ENCODE data around the gene ALDOC. TPM values are rescaled to one million over a fixed set of nuclear protein-coding genes. Genes with fewer than 3 reads are reported as not detected.

ALDOC gene
- total and polyA plus RNA-seq, 2 experiments from 2014 or later, result 33.5 to 157 TPM

- TF ChIP-seq REST (IDR thresholded peaks at IDR 0.05; ENCODE audit: unreplicated experiment) (no peak), STAT1 (IDR thresholded peaks at IDR 0.05; ENCODE audit: unreplicated experiment) (no peak)
These were observed 50.3 kb downstream of the ALDOC start (continued) for GRCh38 chr17:28526381-28526780.

GRCh38 chr17:28524476-28525424 is 51.9 kb downstream of the ALDOC start:
- Histone ChIP-seq H2AFZ (no peak overlapping the region), H3K27ac (ENCODE audit: low read depth) (no peak overlapping the region), H3K36me3 (ENCODE audit: insufficient read depth) (no peaks in the 10 kb centered on the region), H3F3A (replicated peaks; ENCODE audit: low read depth) (no peaks in the 10 kb centered on the region), H3K27me3 (ENCODE audit: insufficient read depth) (no peaks in the 10 kb centered on the region), H3K79me2 (replicated peaks; ENCODE audit: insufficient read depth) (no peaks in the 10 kb centered on the region), H3K9me2 (ENCODE audit: insufficient read depth) (no peaks in the 10 kb centered on the region), H3K4me1 (ENCODE audit: insufficient read depth) (no peaks in the 10 kb centered on the region), H4K20me1 (replicated peaks; ENCODE audit: insufficient read depth) (no peaks in the 10 kb centered on the region), H3K4me3 (no peak overlapping the region), H3K4me2 (no peak overlapping the region)
- peaks cover 3% of the 10 kb centered on the region; the same call in 2 of the 3 replicates for H3K4me1 Mint-ChIP-seq
- no peak for ATAC-seq
- H3K9me3 Mint-ChIP-seq, result no peaks in the 10 kb centered on the region; the same call in 2 of the 3 replicates
- H3K36me3 Mint-ChIP-seq (ENCODE audit: low read depth), result no peaks in the 10 kb centered on the region; the same call in 2 of the 3 replicates
- H3K4me3 Mint-ChIP-seq, result no peak overlapping the region
- H3K27ac Mint-ChIP-seq, result no peak overlapping the region
- H3K27me3 Mint-ChIP-seq (ENCODE audit: insufficient read depth, low read depth, poor library complexity), result peaks cover 24% of the 10 kb centered on the region
- DNase-seq (ENCODE audit: low spot score), result no peak
- TF ChIP-seq EZH2 (IDR thresholded peaks at IDR 0.05; ENCODE audit: low read depth, unreplicated experiment) (no peak), ETS1 (IDR thresholded peaks at IDR 0.05) (no peak), CTCF (conservative IDR thresholded peaks at IDR 0.05; ENCODE audit: low read depth in 2 of 2) (no peak), JUNB (IDR thresholded peaks at IDR 0.05; ENCODE audit: unreplicated experiment) (no peak), ZNF462 (CRISPR knock-in tag; IDR thresholded peaks at IDR 0.05) (no peak), CREB1 (CRISPR knock-in tag; IDR thresholded peaks at IDR 0.05; ENCODE audit: low read depth) (no peak), STAT1 (IDR thresholded peaks at IDR 0.05; ENCODE audit: unreplicated experiment) (no peak), ZNF331 (CRISPR knock-in tag; IDR thresholded peaks at IDR 0.05; ENCODE audit: low read depth) (no peak)
